GM18499 (cell line): ENCODE data around the gene DLX2.
A peak's percentile ranks its signal among the peaks of the same experiment; 100 is the strongest.
"Not testable (repeated sequence)": the region's sequence is repeated elsewhere in the genome, so short reads cannot be mapped to it uniquely, and the experiment has no call there.

Experiments
- ATAC-seq: cut with Tn5 transposase; IDR thresholded peaks from one replicate; pipeline ENCODE4 v1.9.1; 2021; ENCODE audit warnings: moderate number of reproducible peaks; ENCODE audit not compliant: insufficient read depth, unreplicated experiment

DLX2 gene

GRCh38 chr2:172084645-172085459 lies 17.8 kb downstream of the DLX2 start:
- peak; percentile 87 for ATAC-seq

- no peak for ATAC-seq
These were observed 18.4 kb downstream of the DLX2 start for GRCh38 chr2:172084395-172084644.

GRCh38 chr2:172083628-172084394 lies 18.9 kb downstream of the DLX2 start:
- no peak for ATAC-seq

- ATAC-seq, result no peak
These were observed 19.6 kb downstream of the DLX2 start for GRCh38 chr2:172082944-172083627.

- ATAC-seq, result no peak
These were observed 20.4 kb downstream of the DLX2 start for GRCh38 chr2:172082105-172082943.

GRCh38 chr2:172081221-172082022 lies 21.3 kb downstream of the DLX2 start:
- ATAC-seq, result no peak

- ATAC-seq, result no peak
These were observed 22.0 kb downstream of the DLX2 start for GRCh38 chr2:172080641-172081220.

GRCh38 chr2:172079838-172080640 lies 22.7 kb downstream of the DLX2 start:
- ATAC-seq, result no peak

- ATAC-seq, result no peak
These were observed 23.3 kb downstream of the DLX2 start for GRCh38 chr2:172079416-172079815.

GRCh38 chr2:172074254-172074653 lies 28.4 kb downstream of the DLX2 start:
- no peak for ATAC-seq

GRCh38 chr2:172073518-172073917 lies 29.2 kb downstream of the DLX2 start:
- no peak for ATAC-seq

GRCh38 chr2:172072706-172073105 lies 30.0 kb downstream of the DLX2 start:
- ATAC-seq, result no peak

GRCh38 chr2:172072303-172072702 lies 30.4 kb downstream of the DLX2 start:
- ATAC-seq, result no peak

GRCh38 chr2:172070936-172071335 lies 31.8 kb downstream of the DLX2 start:
- ATAC-seq, result no peak

GRCh38 chr2:172067905-172068304 lies 34.8 kb downstream of the DLX2 start:
- ATAC-seq, result not testable (repeated sequence)

GRCh38 chr2:172066394-172066886 lies 36.3 kb downstream of the DLX2 start:
- no peak for ATAC-seq

- no peak for ATAC-seq
These were observed 37.6 kb downstream of the DLX2 start for GRCh38 chr2:172065111-172065510.

GRCh38 chr2:172063446-172063845 lies 39.3 kb downstream of the DLX2 start:
- no peak for ATAC-seq
